WTC11 (cell line): ENCODE measurements around the gene EFHB. TPM values are rescaled to one million over a fixed set of nuclear protein-coding genes. Genes with fewer than 3 reads are reported as not detected.
A peak's percentile ranks its signal among the peaks of the same experiment; 100 is the strongest.

Experiments
- ATAC-seq: fragments of 200-7000 bp; cut with Tn5 transposase; 2 replicates; pipeline ENCODE4 v1.10.0; 2021; ENCODE audit warnings: mild to moderate bottlenecking, moderate library complexity
- CTCF ChIA-PET: fragments of 300-600 bp; sonication (Branson Sonifier 250); formaldehyde crosslinking; loops from one replicate; lab custom pipeline; 2021; ENCODE audit warnings: antibody characterized with exemption; lab: Charles Lee
- POLR2A ChIA-PET: fragments of 350-600 bp; sonication (Branson Sonifier 250); formaldehyde crosslinking; loops from one replicate; lab custom pipeline; 2021; ENCODE audit warnings: antibody characterized with exemption; lab: Charles Lee
- DNase-seq: peaks from one replicate; pipeline ENCODE4 v3.0.0; 2021; ENCODE audit warnings: low spot score
- H3K27ac Mint-ChIP-seq: 2 replicates; pipeline ENCODE4 v1.8.0; 2021; ENCODE audit warnings: mixed read lengths
- H3K27me3 Mint-ChIP-seq: 2 replicates; pipeline ENCODE4 v1.8.0; 2021; ENCODE audit warnings: low read depth, mild to moderate bottlenecking, moderate library complexity, mixed read lengths
- H3K36me3 Mint-ChIP-seq: 2 replicates; pipeline ENCODE4 v1.8.0; 2021; ENCODE audit warnings: mixed read lengths
- H3K4me1 Mint-ChIP-seq: 2 replicates; pipeline ENCODE4 v1.8.0; 2022; ENCODE audit warnings: mixed read lengths
- H3K4me3 Mint-ChIP-seq: 2 replicates; pipeline ENCODE4 v1.8.0; 2021; ENCODE audit warnings: mild to moderate bottlenecking, moderate library complexity, mixed read lengths
- H3K9me3 Mint-ChIP-seq: 2 replicates; pipeline ENCODE4 v1.8.0; 2021; ENCODE audit warnings: mixed read lengths
- ATF1 ChIP-seq: sonication (generic); formaldehyde crosslinking; IDR thresholded peaks from 2 replicates; pipeline ENCODE4 v1.8.1; 2023; ENCODE audit warnings: mild to moderate bottlenecking, moderate library complexity, missing genetic modification reagents
- CREM ChIP-seq: sonication (generic); formaldehyde crosslinking; IDR thresholded peaks from 2 replicates; pipeline ENCODE4 v1.8.1; 2022; ENCODE audit warnings: mild to moderate bottlenecking, missing genetic modification reagents, moderate library complexity
- CTCF ChIP-seq: fragments of 200-600 bp; IDR thresholded peaks from 2 replicates; pipeline ENCODE4 v1.8.0; 2022; ENCODE audit warnings: antibody characterized with exemption
- ESRRA ChIP-seq: sonication (generic); formaldehyde crosslinking; IDR thresholded peaks from 2 replicates; pipeline ENCODE4 v1.8.1; 2022; ENCODE audit warnings: mild to moderate bottlenecking, missing genetic modification reagents, borderline replicate concordance
- FOXP4 ChIP-seq: sonication (generic); formaldehyde crosslinking; IDR thresholded peaks from 2 replicates; pipeline ENCODE4 v1.8.0; 2022; ENCODE audit warnings: mild to moderate bottlenecking, missing genetic modification reagents
- MAX ChIP-seq: sonication (generic); formaldehyde crosslinking; IDR thresholded peaks from 2 replicates; pipeline ENCODE4 v1.8.0; 2022; ENCODE audit warnings: mild to moderate bottlenecking, missing genetic modification reagents
- MXD4 ChIP-seq: fragments of 250-450 bp; sonication (Bioruptor Pico); IDR thresholded peaks from 2 replicates; pipeline ENCODE4 v1.8.0; 2021; ENCODE audit warnings: mild to moderate bottlenecking, moderate library complexity, borderline replicate concordance
- NFE2L1 ChIP-seq: sonication (generic); formaldehyde crosslinking; IDR thresholded peaks from 2 replicates; pipeline ENCODE4 v1.8.1; 2023; ENCODE audit warnings: missing genetic modification reagents
- PRDM15 ChIP-seq: sonication (generic); formaldehyde crosslinking; IDR thresholded peaks from 2 replicates; pipeline ENCODE4 v1.8.0; 2022; ENCODE audit warnings: missing genetic modification reagents
- RELA ChIP-seq: sonication (generic); formaldehyde crosslinking; IDR thresholded peaks from 2 replicates; pipeline ENCODE4 v1.8.1; 2022; ENCODE audit warnings: missing genetic modification reagents, mild to moderate bottlenecking, borderline replicate concordance
- ZBTB43 ChIP-seq: sonication (generic); formaldehyde crosslinking; IDR thresholded peaks from 2 replicates; pipeline ENCODE4 v1.8.1; 2023; ENCODE audit warnings: mild to moderate bottlenecking, missing genetic modification reagents
- ZNF121 ChIP-seq: sonication (generic); formaldehyde crosslinking; IDR thresholded peaks from 2 replicates; pipeline ENCODE4 v1.8.0; 2023; ENCODE audit warnings: missing genetic modification reagents
- ZNF138 ChIP-seq: sonication (generic); formaldehyde crosslinking; conservative IDR thresholded peaks from 2 replicates; pipeline ENCODE4 v1.8.1; 2022; ENCODE audit warnings: mild to moderate bottlenecking, moderate library complexity, missing genetic modification reagents
- ZNF396 ChIP-seq: fragments of 250-450 bp; sonication (Bioruptor Pico); IDR thresholded peaks from 2 replicates; pipeline ENCODE4 v1.8.0; 2021; ENCODE audit warnings: mild to moderate bottlenecking, moderate library complexity, borderline replicate concordance
- ZNF512 ChIP-seq: sonication (generic); formaldehyde crosslinking; IDR thresholded peaks from 2 replicates; pipeline ENCODE4 v1.8.1; 2022; ENCODE audit warnings: missing genetic modification reagents, borderline replicate concordance
- total RNA-seq: library from RNA; stranded (reverse); gene quantifications from 3 replicates; pipeline ENCODE4 v1.2.3, GENCODE V29; 2021
- TF ChIP-seq, protein P1 (sequence below): fragments of 250-450 bp; sonication (Bioruptor Pico); IDR thresholded peaks from 2 replicates; pipeline ENCODE4 v1.9.0; 2021; ENCODE audit warnings: mild to moderate bottlenecking
- TF ChIP-seq, protein P2 (sequence below): fragments of 250-450 bp; sonication (Bioruptor Pico); IDR thresholded peaks from 2 replicates; pipeline ENCODE4 v1.8.0; 2021; ENCODE audit warnings: mild to moderate bottlenecking

Gene EFHB
- total RNA-seq, 1 experiment from 2014 or later: 0.85 TPM

DNA sequence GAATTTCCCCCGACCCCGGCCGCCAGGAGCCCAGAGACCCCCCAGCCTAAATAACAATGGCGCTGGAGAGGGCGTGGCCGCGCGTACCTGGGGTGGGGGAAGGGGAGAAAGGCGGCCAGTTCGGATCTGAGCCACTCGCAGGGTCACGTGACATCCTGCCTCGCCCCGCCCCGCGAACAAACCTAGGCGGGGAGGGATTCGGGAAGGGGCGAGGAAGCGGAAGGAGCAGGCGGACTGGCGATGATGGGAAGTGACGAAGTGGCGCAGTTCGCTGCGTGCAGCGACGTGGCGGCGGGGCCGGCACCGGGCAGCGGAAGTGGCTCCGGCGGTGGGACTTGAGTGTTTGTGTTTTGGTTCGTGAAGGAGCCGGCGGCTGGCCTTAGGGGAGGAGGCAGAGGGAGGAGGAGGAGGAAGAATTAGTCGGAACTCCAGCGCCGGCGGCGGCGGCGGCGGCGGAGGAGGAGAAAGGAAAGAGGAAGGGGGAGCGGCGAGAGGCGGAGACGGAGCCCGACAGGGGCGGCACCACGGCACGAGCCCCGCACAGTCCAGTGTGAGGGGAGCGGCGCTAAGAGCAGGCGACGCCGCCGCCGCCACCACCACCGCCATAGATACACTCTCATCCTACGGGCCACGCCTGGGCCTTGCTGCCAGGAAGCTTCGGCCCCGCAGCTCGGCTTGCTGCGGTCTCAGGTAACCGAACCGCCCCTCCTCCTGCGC is 13.0 kb upstream of the EFHB start, which contains the start of gene RAB5A (continued):
- TF ChIP-seq PRDM15 (CRISPR knock-in tag) (no peak), NFE2L1 (peak; percentile 55; the same call in 1 of the 2 replicates), CREM (CRISPR knock-in tag) (peak; percentile 92), ATF1 (CRISPR knock-in tag) (0 out of 2 replicates have a peak, but pooled peaks have one; percentile 25), FOXP4 (CRISPR knock-in tag) (no peak), MXD4 (CRISPR knock-in tag) (no peak), MAX (peak; percentile 52)
- TF ChIP-seq, all 79 proteins: peak for 20

GRCh38 chr3:19945969-19946831 is 12.2 kb upstream of the EFHB start:
- H3K4me3 Mint-ChIP-seq: peak overlapping the region; percentile 99
- no peak for TF ChIP-seq ZNF121
- TF ChIP-seq, all 79 proteins: peak for 0
- DNase-seq: no peak
- ATAC-seq: peak; percentile 8
- Mint-ChIP-seq H3K4me1 (peaks cover 33% of the 10 kb centered on the region), H3K27ac (peak overlapping the region; percentile 100), H3K27me3 (no peaks in the 10 kb centered on the region), H3K36me3 (peaks cover 11% of the 10 kb centered on the region), H3K9me3 (peaks cover 10% of the 10 kb centered on the region)
- POLR2A ChIA-PET: no interaction called here
- CTCF ChIA-PET: no interaction called here

DNA sequence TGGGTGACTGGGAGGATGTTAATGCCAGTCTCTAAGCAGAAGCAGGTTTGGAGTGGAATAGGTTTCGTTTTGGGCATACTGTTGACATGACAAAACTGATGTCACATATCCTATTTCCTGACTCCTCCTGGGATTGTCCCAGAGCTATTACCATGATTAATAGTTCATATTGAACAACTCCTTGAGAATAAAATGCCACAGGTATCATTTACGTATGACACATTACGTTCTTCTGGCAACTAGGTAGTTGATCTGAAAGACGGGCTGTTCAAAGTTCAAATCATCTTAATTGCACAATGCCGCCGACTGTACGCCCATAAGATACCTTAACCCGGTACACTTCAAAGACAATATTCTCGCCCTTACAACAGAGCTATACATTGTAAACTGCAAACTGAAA is 11.5 kb upstream of the EFHB start:
- H3K27me3 Mint-ChIP-seq: peaks cover under 1% of the 10 kb centered on the region; the same call in 1 of the 2 replicates
- peak overlapping the region; percentile 76; the same call in 1 of the 2 replicates for H3K27ac Mint-ChIP-seq
- CTCF ChIA-PET: no interaction called here
- H3K36me3 Mint-ChIP-seq: peaks cover 5% of the 10 kb centered on the region; the same call in 1 of the 2 replicates
- peak overlapping the region; percentile 99 for H3K4me3 Mint-ChIP-seq
- peaks cover 11% of the 10 kb centered on the region for H3K9me3 Mint-ChIP-seq
- peaks cover 27% of the 10 kb centered on the region for H3K4me1 Mint-ChIP-seq
- POLR2A ChIA-PET: no interaction called here
- ATAC-seq (no peak), DNase-seq (no peak)
- TF ChIP-seq ZNF138 (no peak), ZNF512 (CRISPR knock-in tag) (no peak), RELA (no peak), CTCF (no peak), ESRRA (CRISPR knock-in tag) (no peak), ZNF396 (CRISPR knock-in tag) (no peak), ZBTB43 (CRISPR knock-in tag) (no peak)
- TF ChIP-seq, protein P1, sequence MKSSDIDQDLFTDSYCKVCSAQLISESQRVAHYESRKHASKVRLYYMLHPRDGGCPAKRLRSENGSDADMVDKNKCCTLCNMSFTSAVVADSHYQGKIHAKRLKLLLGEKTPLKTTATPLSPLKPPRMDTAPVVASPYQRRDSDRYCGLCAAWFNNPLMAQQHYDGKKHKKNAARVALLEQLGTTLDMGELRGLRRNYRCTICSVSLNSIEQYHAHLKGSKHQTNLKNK (CRISPR knock-in tag): no peak
- TF ChIP-seq, protein P2, sequence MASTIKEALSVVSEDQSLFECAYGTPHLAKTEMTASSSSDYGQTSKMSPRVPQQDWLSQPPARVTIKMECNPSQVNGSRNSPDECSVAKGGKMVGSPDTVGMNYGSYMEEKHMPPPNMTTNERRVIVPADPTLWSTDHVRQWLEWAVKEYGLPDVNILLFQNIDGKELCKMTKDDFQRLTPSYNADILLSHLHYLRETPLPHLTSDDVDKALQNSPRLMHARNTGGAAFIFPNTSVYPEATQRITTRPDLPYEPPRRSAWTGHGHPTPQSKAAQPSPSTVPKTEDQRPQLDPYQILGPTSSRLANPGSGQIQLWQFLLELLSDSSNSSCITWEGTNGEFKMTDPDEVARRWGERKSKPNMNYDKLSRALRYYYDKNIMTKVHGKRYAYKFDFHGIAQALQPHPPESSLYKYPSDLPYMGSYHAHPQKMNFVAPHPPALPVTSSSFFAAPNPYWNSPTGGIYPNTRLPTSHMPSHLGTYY (CRISPR knock-in tag): no peak
